Loucy (cell line): ENCODE data around the gene TP73.

Experiments
- H2AFZ ChIP-seq: fragments of 200-600 bp; sonication (generic); 2 replicates; pipeline ENCODE4 v1.6.0; 2016; ENCODE audit warnings: antibody characterized with exemption, mild to moderate bottlenecking, low read length, moderate library complexity
- H3F3A ChIP-seq: fragments of 200-600 bp; 2 replicates; pipeline ENCODE4 v1.6.0; 2016; ENCODE audit warnings: antibody characterized with exemption, low read depth, mild to moderate bottlenecking
- H3K27me3 ChIP-seq: fragments of 200-600 bp; sonication (generic); 2 replicates; pipeline ENCODE4 v1.6.1; 2014; ENCODE audit warnings: low read length, mild to moderate bottlenecking; ENCODE audit not compliant: insufficient read depth, poor library complexity, severe bottlenecking
- H3K36me3 ChIP-seq: fragments of 200-600 bp; sonication (generic); 2 replicates; pipeline ENCODE4 v1.6.1; 2016; ENCODE audit warnings: low read length; ENCODE audit not compliant: insufficient read depth
- H3K4me1 ChIP-seq: fragments of 200-600 bp; sonication (generic); 2 replicates; pipeline ENCODE4 v1.5.1; 2014; ENCODE audit warnings: low read length, mild to moderate bottlenecking; ENCODE audit not compliant: insufficient read depth, poor library complexity, severe bottlenecking
- H3K4me2 ChIP-seq: fragments of 200-600 bp; sonication (generic); 2 replicates; pipeline ENCODE4 v1.6.0; 2014; ENCODE audit warnings: antibody characterized with exemption, low read length, low read depth, mild to moderate bottlenecking; ENCODE audit not compliant: poor library complexity, severe bottlenecking
- H3K4me3 ChIP-seq: fragments of 200-600 bp; sonication (generic); 2 replicates; pipeline ENCODE4 v1.5.1; 2014; ENCODE audit warnings: low read length, mild to moderate bottlenecking, mixed read lengths; ENCODE audit not compliant: poor library complexity, severe bottlenecking
- H3K79me2 ChIP-seq: fragments of 200-600 bp; sonication (generic); 2 replicates; pipeline ENCODE4 v1.6.1; 2014; ENCODE audit warnings: low read length; ENCODE audit not compliant: insufficient read depth
- H3K9ac ChIP-seq: fragments of 200-600 bp; sonication (generic); 2 replicates; pipeline ENCODE4 v1.6.0; 2014; ENCODE audit warnings: mild to moderate bottlenecking, low read depth, low read length, moderate library complexity; ENCODE audit not compliant: poor library complexity, severe bottlenecking
- H3K9me2 ChIP-seq: fragments of 200-600 bp; sonication (generic); replicated peaks from 2 replicates; pipeline ENCODE4 v1.6.1; 2016; ENCODE audit warnings: low read depth, low read length, mixed read lengths
- H3K9me3 ChIP-seq: fragments of 200-600 bp; sonication (generic); 2 replicates; pipeline ENCODE4 v1.6.1; 2014; ENCODE audit warnings: mild to moderate bottlenecking, antibody characterized with exemption, low read length, low read depth; ENCODE audit not compliant: insufficient read depth
- H4K20me1 ChIP-seq: fragments of 200-600 bp; sonication (generic); 2 replicates; pipeline ENCODE4 v1.6.0; 2014; ENCODE audit warnings: antibody characterized with exemption, low read length, mild to moderate bottlenecking; ENCODE audit not compliant: insufficient read depth, poor library complexity, severe bottlenecking
- CTCF ChIP-seq: fragments of 200-600 bp; sonication (generic); conservative IDR thresholded peaks from 2 replicates; pipeline ENCODE4 v1.5.1; 2014; ENCODE audit warnings: mild to moderate bottlenecking, antibody characterized with exemption, low read length
- EZH2phosphoT487 ChIP-seq: fragments of 200-600 bp; IDR thresholded peaks from 2 replicates; pipeline ENCODE4 v1.6.1; 2018; ENCODE audit warnings: antibody characterized with exemption, mild to moderate bottlenecking, moderate library complexity, borderline replicate concordance

TP73 gene

DNA sequence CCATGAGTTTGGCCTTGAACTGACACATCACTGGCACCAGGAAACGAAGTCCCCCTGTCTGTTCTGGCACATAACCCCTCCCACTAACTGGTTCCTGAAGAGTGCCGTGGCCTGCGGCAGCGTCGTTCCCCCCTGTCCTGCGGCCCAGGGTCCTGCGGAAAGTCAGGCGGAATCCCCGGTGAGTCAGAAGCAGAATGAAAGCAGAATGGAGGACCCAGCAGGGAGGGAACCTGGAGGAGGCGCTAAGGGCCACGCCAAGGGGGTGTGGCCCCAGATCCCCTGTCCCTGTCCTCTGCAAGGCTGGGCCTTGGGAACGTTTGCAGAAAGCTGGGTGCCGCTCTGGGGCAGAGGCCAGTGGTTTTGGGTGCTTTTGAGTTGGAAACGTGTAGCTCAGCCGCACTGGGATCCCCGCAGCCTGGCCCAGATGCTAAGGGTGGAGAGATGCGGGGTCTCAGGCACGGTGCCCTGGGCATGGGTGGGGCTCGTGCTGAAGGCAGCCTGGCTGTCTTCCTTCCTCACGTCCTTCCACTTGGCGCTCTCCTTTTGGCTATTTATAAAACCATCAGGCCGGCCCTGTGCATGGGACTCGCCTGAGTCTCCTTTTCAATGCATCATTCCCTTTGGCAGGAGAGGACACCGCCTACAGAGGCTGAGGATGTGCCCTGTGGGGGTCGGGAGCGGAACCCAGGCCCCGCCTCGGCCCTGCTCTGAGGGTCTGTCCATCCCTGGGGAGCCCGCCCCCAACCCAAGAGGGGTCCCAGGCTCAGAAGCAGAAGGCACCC, 36.2 kb downstream of the TP73 start:
- H3K27me3 ChIP-seq, result no peaks in the 10 kb centered on the region
- H3K9ac ChIP-seq, result no peak overlapping the region
- H3K9me2 ChIP-seq, result no peaks in the 10 kb centered on the region
- TF ChIP-seq EZH2phosphoT487 (no peak), CTCF (no peak)
- no peaks in the 10 kb centered on the region for H3K79me2 ChIP-seq
- H3K4me3 ChIP-seq, result no peak overlapping the region
- no peaks in the 10 kb centered on the region for H3K9me3 ChIP-seq
- no peaks in the 10 kb centered on the region for H4K20me1 ChIP-seq
- H2AFZ ChIP-seq, result no peak overlapping the region
- H3K4me1 ChIP-seq, result no peaks in the 10 kb centered on the region
- no peaks in the 10 kb centered on the region for H3K36me3 ChIP-seq
- H3F3A ChIP-seq, result no peaks in the 10 kb centered on the region
- no peak overlapping the region for H3K4me2 ChIP-seq

DNA sequence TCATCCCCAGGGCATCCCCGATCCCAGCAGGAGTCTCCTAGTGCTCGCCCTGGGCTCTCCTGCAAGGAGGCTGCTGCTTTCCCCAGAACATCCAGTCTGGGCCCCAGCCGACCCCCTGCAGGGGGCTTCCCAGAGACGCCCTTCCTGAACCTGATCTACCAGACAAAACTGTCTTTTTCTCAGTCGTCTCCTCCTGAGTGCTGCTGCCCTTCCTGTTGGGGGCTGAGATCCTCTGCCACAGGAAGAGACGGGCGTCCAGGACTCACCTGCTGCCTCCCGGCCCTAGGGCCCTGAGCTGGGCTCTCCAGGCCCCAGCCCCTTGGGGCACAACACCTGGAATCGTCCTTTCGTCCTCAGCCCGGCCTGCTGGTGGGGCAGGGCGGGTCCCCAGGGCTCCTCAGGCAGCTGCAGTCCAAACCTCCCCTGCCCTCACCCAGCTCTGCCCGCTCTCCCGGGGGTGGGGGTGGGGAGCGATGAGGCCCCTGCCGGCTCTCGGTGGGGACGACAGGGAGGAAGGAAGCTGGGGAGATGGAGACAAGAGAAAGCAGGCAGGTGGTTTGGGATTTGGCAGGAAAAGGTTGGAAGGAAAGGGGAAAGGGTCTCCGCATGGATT, 36.9 kb downstream of the TP73 start:
- H3K4me1 ChIP-seq, result no peaks in the 10 kb centered on the region
- H3K4me2 ChIP-seq, result no peak overlapping the region
- H3K4me3 ChIP-seq, result no peak overlapping the region
- no peaks in the 10 kb centered on the region for H3F3A ChIP-seq
- H3K79me2 ChIP-seq, result no peaks in the 10 kb centered on the region
- H3K36me3 ChIP-seq, result no peaks in the 10 kb centered on the region
- H3K9ac ChIP-seq, result no peak overlapping the region
- no peaks in the 10 kb centered on the region for H3K27me3 ChIP-seq
- H3K9me2 ChIP-seq, result no peaks in the 10 kb centered on the region
- no peaks in the 10 kb centered on the region for H4K20me1 ChIP-seq
- TF ChIP-seq EZH2phosphoT487, result no peak
- TF ChIP-seq CTCF, result no peak
- H2AFZ ChIP-seq, result no peak overlapping the region
- H3K9me3 ChIP-seq, result no peaks in the 10 kb centered on the region

GRCh38 chr1:3690282-3691065, 38.2 kb downstream of the TP73 start:
- Histone ChIP-seq H3K9ac (no peak overlapping the region), H3K36me3 (no peaks in the 10 kb centered on the region), H3K4me3 (no peak overlapping the region), H2AFZ (no peak overlapping the region), H3K4me2 (no peak overlapping the region), H3K4me1 (no peaks in the 10 kb centered on the region), H3K27me3 (no peaks in the 10 kb centered on the region), H3K79me2 (no peaks in the 10 kb centered on the region), H4K20me1 (no peaks in the 10 kb centered on the region), H3F3A (no peaks in the 10 kb centered on the region), H3K9me3 (no peaks in the 10 kb centered on the region), H3K9me2 (no peaks in the 10 kb centered on the region)
- TF ChIP-seq EZH2phosphoT487, result no peak
- no peak for TF ChIP-seq CTCF
